Caco-2 (cell line): ENCODE results near the gene SLC3A2. TPM values are rescaled to one million over a fixed set of nuclear protein-coding genes. Genes with fewer than 3 reads are reported as not detected.
A peak's percentile ranks its signal among the peaks of the same experiment; 100 is the strongest.

Experiments used
- BruUV-seq: library from RNA; stranded (reverse); fragments of 400-500 nt; replicated peaks from 2 replicates; lab custom pipeline; 2021; lab: Mats Ljungman, UMichigan
- CTCF ChIA-PET: fragments of 300-600 bp; sonication (Branson Sonifier 250); formaldehyde crosslinking; loops from one replicate; lab custom pipeline; 2022; ENCODE audit warnings: antibody characterized with exemption; lab: Charles Lee
- POLR2A ChIA-PET: fragments of 300-600 bp; sonication (Branson Sonifier 250); formaldehyde crosslinking; loops from one replicate; lab custom pipeline; 2022; ENCODE audit warnings: antibody characterized with exemption; lab: Charles Lee
- DNase-seq, 2 experiments: peaks; one replicate each; pipeline versions ENCODE4 v3.0.0 to v3.0.0-alpha.2; 2020 to 2022
- H3K27me3 ChIP-seq: replicated peaks from 2 replicates; pipeline ENCODE4 v1.6.0; 2011; ENCODE audit warnings: low read length; ENCODE audit not compliant: control insufficient read depth, insufficient read depth
- H3K36me3 ChIP-seq: 2 replicates; pipeline ENCODE4 v1.5.1; 2011; ENCODE audit warnings: low read length; ENCODE audit not compliant: control insufficient read depth, insufficient read depth
- H3K4me1 ChIP-seq: fragments of 250-450 bp; sonication (Bioruptor Pico); 2 replicates; pipeline ENCODE4 v1.5.1; 2020; ENCODE audit warnings: mild to moderate bottlenecking
- H3K4me3 ChIP-seq: 2 replicates; pipeline ENCODE4 v1.5.1; 2011; ENCODE audit warnings: low read depth, mild to moderate bottlenecking, control low read depth, low read length
- H3K9me3 ChIP-seq: fragments of 250-450 bp; sonication (Bioruptor Pico); 2 replicates; pipeline ENCODE4 v1.5.1; 2020; ENCODE audit warnings: mild to moderate bottlenecking, moderate library complexity
- H3K27ac Mint-ChIP-seq: one replicate; pipeline ENCODE4 v1.8.0; 2022; ENCODE audit warnings: mixed read lengths; ENCODE audit not compliant: unreplicated experiment
- H3K27me3 Mint-ChIP-seq: one replicate; pipeline ENCODE4 v1.8.0; 2022; ENCODE audit warnings: mixed read lengths; ENCODE audit not compliant: insufficient read depth, unreplicated experiment
- H3K36me3 Mint-ChIP-seq: one replicate; pipeline ENCODE4 v1.8.0; 2022; ENCODE audit warnings: mild to moderate bottlenecking, mixed read lengths; ENCODE audit not compliant: insufficient read depth, unreplicated experiment
- H3K4me1 Mint-ChIP-seq: one replicate; pipeline ENCODE4 v1.8.0; 2022; ENCODE audit warnings: low read depth, mixed read lengths; ENCODE audit not compliant: unreplicated experiment
- H3K4me3 Mint-ChIP-seq: one replicate; pipeline ENCODE4 v1.8.0; 2022; ENCODE audit warnings: mild to moderate bottlenecking, moderate library complexity, mixed read lengths; ENCODE audit not compliant: unreplicated experiment
- H3K9me3 Mint-ChIP-seq: one replicate; pipeline ENCODE4 v1.8.0; 2022; ENCODE audit warnings: mixed read lengths; ENCODE audit not compliant: unreplicated experiment
- CTCF ChIP-seq, 2 experiments: fragments of 200-600 bp in 1 of 2; IDR thresholded peaks; 1 replicate in 1 of 2; 2 replicates in 1 of 2; pipeline versions ENCODE4 v1.5.1 to v1.8.0; 2011 to 2022; ENCODE audit warnings: antibody characterized with exemption in 1 of 2, control low read depth in 1 of 2, inconsistent platforms in 1 of 2, low read depth in 1 of 2, low read length in 1 of 2, mild to moderate bottlenecking in 1 of 2, moderate library complexity in 1 of 2; ENCODE audit not compliant: insufficient read depth in 1 of 2, severe bottlenecking in 1 of 2, unreplicated experiment in 1 of 2
- intact Hi-C: fragments of 100-400 bp; cut with micrococcal nuclease; formaldehyde crosslinking; loops from one replicate; pipeline ENCODE4 v1.10.0; 2022; ENCODE audit not compliant: unreplicated experiment
- total RNA-seq: library from RNA; stranded (reverse); gene quantifications from 2 replicates; pipeline ENCODE4 v1.2.3, GENCODE V29; 2022

The SLC3A2 gene
- total RNA-seq, 1 experiment from 2014 or later: 879 TPM

GRCh38 chr11:62831520-62832335 is 49.0 kb upstream of the SLC3A2 start, which contains the start of gene STX5:
Gene STX5, minus strand, starts transcription at chr11:62832051. Its CDS starts 808 bp downstream, at chr11:62831243.
- Mint-ChIP-seq H3K4me3 (peak within 1 kb of the TSS; percentile 90), H3K36me3 (peaks cover 85% of the 10 kb centered on the region), H3K4me1 (peaks cover 5% of the 10 kb centered on the region), H3K9me3 (no peaks in the 10 kb centered on the region), H3K27ac (peak within 1 kb of the TSS; percentile 100), H3K27me3 (no peaks in the 10 kb centered on the region)
- CTCF ChIA-PET: interaction anchor here (0.6 to 1.7 kb wide), 5 partner anchors 10 to 538 kb away, joined by 3 to 20 read pairs (median 4); partner anchors contain the start of genes SLC22A9 and TMEM179B
- TSS peak; percentile 46 for BruUV-seq
- no peak for TF ChIP-seq CTCF (IDR thresholded peaks at IDR 0.05; ENCODE audit: insufficient read depth in 1 of 2, low read depth in 1 of 2, low read length in 1 of 2, severe bottlenecking in 1 of 2, unreplicated experiment in 1 of 2)
- H3K27me3 ChIP-seq: no peaks in the 10 kb centered on the region
- intact Hi-C loops: loop anchor here (1.0 to 2.0 kb wide), 3 partner anchors 10 to 45 kb away; partner anchors contain the start of genes NXF1 and TMEM179B
- peak; percentile 99 for DNase-seq
- POLR2A ChIA-PET: interaction anchor here (0.5 to 1.7 kb wide), 26 partner anchors 9 to 1472 kb away, joined by 3 to 68 read pairs (median 5); partner anchors contain the start of genes CSKMT, HNRNPUL2, SLC3A2 and TMEM179B
- H3K36me3 ChIP-seq: peaks cover 10% of the 10 kb centered on the region; the same call in 1 of the 2 replicates
- no peaks in the 10 kb centered on the region for H3K4me1 ChIP-seq
- H3K4me3 ChIP-seq: peak within 1 kb of the TSS; percentile 66
- H3K9me3 ChIP-seq: no peaks in the 10 kb centered on the region

DNA sequence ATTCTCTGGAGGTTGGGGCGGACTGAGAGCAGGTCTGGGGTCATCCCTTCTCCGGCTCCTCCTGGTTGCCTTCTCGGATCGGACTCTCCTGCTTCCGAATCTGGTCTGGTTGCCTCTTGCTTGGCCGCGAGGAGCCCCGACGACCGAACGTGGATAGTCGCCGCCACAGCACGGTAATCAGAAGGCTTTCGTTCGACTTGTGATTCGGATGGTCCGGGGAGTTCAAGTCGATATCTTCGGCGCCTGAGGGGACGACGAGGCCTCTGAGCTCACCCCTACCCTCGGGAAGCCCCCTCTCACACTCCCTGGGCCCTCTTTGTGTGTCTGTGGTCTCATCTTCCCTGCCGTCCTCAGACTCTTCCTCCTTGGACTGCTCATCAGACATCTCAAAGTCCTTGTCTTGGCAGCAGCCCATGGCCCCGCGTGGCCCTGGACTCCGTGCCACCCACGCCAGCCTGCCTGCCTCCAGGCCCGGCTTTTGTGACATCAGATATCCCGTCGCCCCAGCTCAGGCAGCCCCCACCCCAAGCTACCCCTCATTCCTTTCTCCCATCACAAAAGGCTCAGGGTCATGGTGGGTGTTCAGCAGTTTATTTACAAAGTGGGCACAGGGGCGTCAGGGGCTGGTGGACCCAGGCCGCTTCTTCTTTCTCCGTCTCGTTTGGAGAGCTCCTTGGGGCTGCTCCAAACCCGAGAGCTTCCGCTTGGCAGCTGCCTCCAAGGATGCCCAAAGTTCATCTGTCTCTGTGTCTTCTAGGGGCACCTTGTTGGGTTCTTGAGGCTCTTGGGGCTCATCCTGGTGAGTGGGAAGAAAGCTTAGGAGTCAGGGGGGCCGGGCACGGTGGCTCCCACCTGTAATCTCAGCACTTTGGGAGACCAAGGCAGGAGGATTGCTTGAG is 48.1 kb upstream of the SLC3A2 start, which contains the start of gene TEX54:
Gene TEX54 (minus strand): TSS at position 506 of the 899 bp plus-strand sequence.
- Mint-ChIP-seq H3K4me1 (peaks cover 9% of the 10 kb centered on the region), H3K9me3 (no peaks in the 10 kb centered on the region), H3K27me3 (no peaks in the 10 kb centered on the region), H3K4me3 (peak within 1 kb of the TSS; percentile 90), H3K36me3 (peaks cover 85% of the 10 kb centered on the region), H3K27ac (peak within 1 kb of the TSS; percentile 100)
- H3K9me3 ChIP-seq: no peaks in the 10 kb centered on the region
- no peak for DNase-seq
- H3K36me3 ChIP-seq: peaks cover 10% of the 10 kb centered on the region; the same call in 1 of the 2 replicates
- H3K4me3 ChIP-seq: peak within 1 kb of the TSS; percentile 66
- BruUV-seq: TSS peak; percentile 82
- no peak for TF ChIP-seq CTCF (IDR thresholded peaks at IDR 0.05; ENCODE audit: insufficient read depth in 1 of 2, low read depth in 1 of 2, low read length in 1 of 2, severe bottlenecking in 1 of 2, unreplicated experiment in 1 of 2)
- ChIA-PET POLR2A (interaction anchor here (0.5 to 1.7 kb wide), 21 partner anchors 8 to 241 kb away, joined by 3 to 68 read pairs (median 6); partner anchors contain the start of genes CSKMT, HNRNPUL2, SLC3A2 and TMEM179B), CTCF (interaction anchor here (0.7 to 1.7 kb wide), 2 partner anchors 24 to 46 kb away, joined by 4 to 20 read pairs; partner anchors contain the start of gene TMEM179B)
- no peaks in the 10 kb centered on the region for H3K27me3 ChIP-seq
- intact Hi-C loops: loop anchor here (1.0 to 2.0 kb wide), 3 partner anchors 9 to 46 kb away; partner anchors contain the start of genes NXF1 and TMEM179B
- no peaks in the 10 kb centered on the region for H3K4me1 ChIP-seq
